RWPE2 (cell line): ENCODE data around the gene IFNA4.
"Not testable (repeated sequence)": the region's sequence is repeated elsewhere in the genome, so short reads cannot be mapped to it uniquely, and the experiment has no call there.

ENCODE experiments used
- ATAC-seq: fragments of 200-7000 bp; cut with Tn5 transposase; 3 replicates; pipeline ENCODE4 v1.9.1; 2021; ENCODE audit warnings: low read depth
- DNase-seq: peaks from one replicate; pipeline ENCODE4 v3.0.0-alpha.2; 2020; ENCODE audit warnings: low spot score
- H3K27ac ChIP-seq: fragments of 450-650 bp; 2 replicates; pipeline ENCODE4 v1.5.1; 2017; ENCODE audit warnings: mild to moderate bottlenecking; ENCODE audit not compliant: poor library complexity, severe bottlenecking
- H3K27me3 ChIP-seq: fragments of 250-450 bp; sonication (Bioruptor Pico); 2 replicates; pipeline ENCODE4 v1.5.1; 2021; ENCODE audit warnings: mild to moderate bottlenecking, moderate library complexity; ENCODE audit not compliant: insufficient read depth, poor library complexity, severe bottlenecking
- H3K36me3 ChIP-seq: fragments of 250-450 bp; sonication (Bioruptor Pico); 2 replicates; pipeline ENCODE4 v1.5.1; 2020; ENCODE audit warnings: low read depth, mild to moderate bottlenecking, moderate library complexity
- H3K4me1 ChIP-seq: fragments of 250-450 bp; sonication (Bioruptor Pico); 2 replicates; pipeline ENCODE4 v1.5.1; 2021; ENCODE audit warnings: mild to moderate bottlenecking, moderate library complexity; ENCODE audit not compliant: insufficient read depth, poor library complexity, severe bottlenecking
- H3K4me3 ChIP-seq: fragments of 250-450 bp; sonication (Bioruptor Pico); 2 replicates; pipeline ENCODE4 v1.5.1; 2021; ENCODE audit warnings: mild to moderate bottlenecking, moderate library complexity; ENCODE audit not compliant: severe bottlenecking
- H3K9me3 ChIP-seq: fragments of 250-450 bp; sonication (Bioruptor Pico); 2 replicates; pipeline ENCODE4 v1.5.1; 2021; ENCODE audit warnings: mild to moderate bottlenecking, moderate library complexity; ENCODE audit not compliant: severe bottlenecking
- CTCF ChIP-seq: fragments of 450-650 bp; IDR thresholded peaks from one replicate; pipeline ENCODE4 v1.5.1; 2017; ENCODE audit warnings: mild to moderate bottlenecking, moderate library complexity; ENCODE audit not compliant: poor library complexity, severe bottlenecking

IFNA4 gene

GRCh38 chr9:21187487-21187886, at the start of gene IFNA4:
TSS of gene IFNA4 (minus strand) at chr9:21187587. CDS start at chr9:21187531, 56 bp downstream.
- H3K27ac ChIP-seq, H3K4me3 ChIP-seq, ATAC-seq, DNase-seq, H3K4me1 ChIP-seq, H3K9me3 ChIP-seq, H3K36me3 ChIP-seq: not testable (repeated sequence)
- H3K27me3 ChIP-seq = peaks cover 16% of the 10 kb centered on the region

- not testable (repeated sequence) for H3K36me3 ChIP-seq, H3K4me1 ChIP-seq, H3K9me3 ChIP-seq, DNase-seq, H3K27me3 ChIP-seq, ATAC-seq, H3K27ac ChIP-seq, H3K4me3 ChIP-seq
These were observed 49.0 kb upstream of the IFNA4 start for GRCh38 chr9:21236360-21236714.

- peak; percentile 78 for ATAC-seq
- H3K27me3 ChIP-seq, H3K4me1 ChIP-seq, H3K27ac ChIP-seq, DNase-seq, H3K36me3 ChIP-seq, H3K4me3 ChIP-seq, H3K9me3 ChIP-seq: not testable (repeated sequence)
- peak; percentile 64 for TF ChIP-seq CTCF
These were observed 48.3 kb upstream of the IFNA4 start for GRCh38 chr9:21235468-21236359.

GRCh38 chr9:21234153-21234687, 46.8 kb upstream of the IFNA4 start:
- DNase-seq = no peak
- H3K27ac ChIP-seq = no peak overlapping the region
- no peaks in the 10 kb centered on the region for H3K4me1 ChIP-seq
- no peak for TF ChIP-seq CTCF
- no peak overlapping the region for H3K4me3 ChIP-seq
- ATAC-seq = no peak
- H3K27me3 ChIP-seq = peaks cover 7% of the 10 kb centered on the region
- H3K36me3 ChIP-seq = no peaks in the 10 kb centered on the region
- no peaks in the 10 kb centered on the region for H3K9me3 ChIP-seq

- no peak for TF ChIP-seq CTCF
These were observed 45.9 kb upstream of the IFNA4 start for GRCh38 chr9:21233258-21233657.

GRCh38 chr9:21228122-21228521, 40.7 kb upstream of the IFNA4 start, which contains the start of gene IFNA17:
TSS of gene IFNA17 (minus strand) at chr9:21228222. CDS start at chr9:21228173, 49 bp downstream.
- no peaks in the 10 kb centered on the region for H3K4me1 ChIP-seq
- DNase-seq = no peak

More at GRCh38 chr9:21233258-21233657, 45.9 kb upstream of the IFNA4 start:
- Histone ChIP-seq H3K36me3 (no peaks in the 10 kb centered on the region), H3K4me3 (no peak overlapping the region), H3K4me1 (no peaks in the 10 kb centered on the region), H3K27me3 (peaks cover under 1% of the 10 kb centered on the region), H3K27ac (no peak overlapping the region), H3K9me3 (no peaks in the 10 kb centered on the region)
- DNase-seq (no peak), ATAC-seq (no peak)

GRCh38 chr9:21217211-21217610, 29.8 kb upstream of the IFNA4 start, which contains the start of gene IFNA16:
TSS of gene IFNA16 (minus strand) at chr9:21217311. CDS start at chr9:21217305, 6 bp downstream.
- not testable (repeated sequence) for H3K4me1 ChIP-seq, H3K4me3 ChIP-seq, DNase-seq, H3K9me3 ChIP-seq, H3K27ac ChIP-seq, ATAC-seq, H3K36me3 ChIP-seq
- peaks cover 11% of the 10 kb centered on the region for H3K27me3 ChIP-seq

More at GRCh38 chr9:21228122-21228521, 40.7 kb upstream of the IFNA4 start, which contains the start of gene IFNA17:
- no peaks in the 10 kb centered on the region for H3K9me3 ChIP-seq
- no peak for TF ChIP-seq CTCF
- no peaks in the 10 kb centered on the region for H3K27me3 ChIP-seq
- no peak within 1 kb of the TSS for H3K27ac ChIP-seq
- no peak within 1 kb of the TSS for H3K4me3 ChIP-seq
- no peak for ATAC-seq
- no peaks in the 10 kb centered on the region for H3K36me3 ChIP-seq
